HepG2 (cell line): ENCODE data around the gene ANLN.

Source experiments
- BHLHE40 ChIP-seq: IDR thresholded peaks from 2 replicates; pipeline ENCODE4 v1.6.1; 2011; ENCODE audit warnings: low read length, improper control_type of control experiment
- TF ChIP-seq, protein P1 (sequence below): sonication (generic); formaldehyde crosslinking; IDR thresholded peaks from 2 replicates; pipeline ENCODE4 v1.5.0; 2020; ENCODE audit warnings: mild to moderate bottlenecking, missing genetic modification reagents, moderate library complexity

DNA sequence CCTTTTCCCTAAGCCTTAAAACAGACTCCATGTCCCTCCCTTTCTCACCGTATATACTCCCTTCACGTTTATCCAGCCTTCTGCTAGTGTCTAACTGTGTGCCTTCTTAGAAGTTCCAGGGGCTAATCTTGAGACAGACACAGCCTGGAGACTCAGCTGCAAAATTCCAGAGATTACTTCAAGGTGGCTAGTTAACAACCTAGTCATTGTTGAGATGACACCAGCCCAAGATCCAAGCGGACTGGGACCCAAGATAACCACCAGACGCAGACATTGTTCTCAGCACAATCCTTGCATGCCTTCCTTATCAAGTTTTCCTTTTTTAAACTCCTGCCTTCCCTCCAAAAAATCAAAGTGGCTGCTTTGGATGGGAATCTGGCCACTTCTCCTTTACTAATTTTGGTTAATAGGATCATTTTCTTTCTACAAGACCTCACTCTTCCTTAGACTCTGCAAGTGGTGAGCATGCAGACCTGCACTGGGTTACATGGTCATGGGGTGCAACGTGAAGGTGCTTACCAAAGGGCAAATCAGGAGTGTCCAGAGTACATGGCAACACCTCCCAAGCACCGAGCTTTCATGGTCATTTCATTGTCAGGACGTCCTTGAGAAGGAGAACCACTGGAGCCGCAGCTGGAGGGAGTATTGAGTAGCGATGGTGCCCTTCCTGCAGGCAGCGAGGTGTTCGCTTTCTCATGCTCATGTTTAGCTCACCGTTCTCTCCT, 69.7 kb downstream of the ANLN start:
- TF ChIP-seq, protein P1, sequence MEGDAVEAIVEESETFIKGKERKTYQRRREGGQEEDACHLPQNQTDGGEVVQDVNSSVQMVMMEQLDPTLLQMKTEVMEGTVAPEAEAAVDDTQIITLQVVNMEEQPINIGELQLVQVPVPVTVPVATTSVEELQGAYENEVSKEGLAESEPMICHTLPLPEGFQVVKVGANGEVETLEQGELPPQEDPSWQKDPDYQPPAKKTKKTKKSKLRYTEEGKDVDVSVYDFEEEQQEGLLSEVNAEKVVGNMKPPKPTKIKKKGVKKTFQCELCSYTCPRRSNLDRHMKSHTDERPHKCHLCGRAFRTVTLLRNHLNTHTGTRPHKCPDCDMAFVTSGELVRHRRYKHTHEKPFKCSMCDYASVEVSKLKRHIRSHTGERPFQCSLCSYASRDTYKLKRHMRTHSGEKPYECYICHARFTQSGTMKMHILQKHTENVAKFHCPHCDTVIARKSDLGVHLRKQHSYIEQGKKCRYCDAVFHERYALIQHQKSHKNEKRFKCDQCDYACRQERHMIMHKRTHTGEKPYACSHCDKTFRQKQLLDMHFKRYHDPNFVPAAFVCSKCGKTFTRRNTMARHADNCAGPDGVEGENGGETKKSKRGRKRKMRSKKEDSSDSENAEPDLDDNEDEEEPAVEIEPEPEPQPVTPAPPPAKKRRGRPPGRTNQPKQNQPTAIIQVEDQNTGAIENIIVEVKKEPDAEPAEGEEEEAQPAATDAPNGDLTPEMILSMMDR (CRISPR knock-in tag): no peak
- TF ChIP-seq BHLHE40: no peak
